Measurements from ENCODE around the gene S100P.

Gene S100P

GRCh38 chr4:6655924-6656323 lies 37.8 kb upstream of the S100P start:
- in situ Hi-C loops (cut with HindIII; ENCODE audit: low sequenced_read_pairs): no loop called here
- H3K4me3 ChIP-seq (ENCODE audit: low read depth, low read length): no peak overlapping the region
- TF ChIP-seq CTCF (IDR thresholded peaks at IDR 0.05; ENCODE audit: low read depth, low read length): no peak
- no peak for DNase-seq (ENCODE audit: low read depth, low spot score)

- TF ChIP-seq CTCF (IDR thresholded peaks at IDR 0.05; ENCODE audit: low read depth, low read length): no peak
- no peak for DNase-seq (ENCODE audit: low read depth, low spot score)
- in situ Hi-C loops (cut with HindIII; ENCODE audit: low sequenced_read_pairs): no loop called here
- H3K4me3 ChIP-seq (ENCODE audit: low read depth, low read length): no peak overlapping the region
These were observed 36.2 kb upstream of the S100P start for GRCh38 chr4:6657242-6658208.

- TF ChIP-seq CTCF (IDR thresholded peaks at IDR 0.05; ENCODE audit: low read depth, low read length): no peak
- in situ Hi-C loops (cut with HindIII; ENCODE audit: low sequenced_read_pairs): no loop called here
- H3K4me3 ChIP-seq (ENCODE audit: low read depth, low read length): no peak overlapping the region
- peak; percentile 15 for DNase-seq (ENCODE audit: low read depth, low spot score)
These were observed 35.5 kb upstream of the S100P start for GRCh38 chr4:6658209-6658595.

GRCh38 chr4:6658597-6659075 lies 35.0 kb upstream of the S100P start:
- in situ Hi-C loops (cut with HindIII; ENCODE audit: low sequenced_read_pairs): no loop called here
- DNase-seq (ENCODE audit: low read depth, low spot score): no peak
- no peak overlapping the region for H3K4me3 ChIP-seq (ENCODE audit: low read depth, low read length)
- TF ChIP-seq CTCF (IDR thresholded peaks at IDR 0.05; ENCODE audit: low read depth, low read length): no peak

- TF ChIP-seq CTCF (IDR thresholded peaks at IDR 0.05; ENCODE audit: low read depth, low read length): no peak
- in situ Hi-C loops (cut with HindIII; ENCODE audit: low sequenced_read_pairs): no loop called here
- H3K4me3 ChIP-seq (ENCODE audit: low read depth, low read length): no peak overlapping the region
- DNase-seq (ENCODE audit: low read depth, low spot score): no peak
These were observed 33.8 kb upstream of the S100P start for GRCh38 chr4:6659897-6660296.

GRCh38 chr4:6660430-6660829 lies 33.2 kb upstream of the S100P start:
- TF ChIP-seq CTCF (IDR thresholded peaks at IDR 0.05; ENCODE audit: low read depth, low read length): no peak
- no peak overlapping the region for H3K4me3 ChIP-seq (ENCODE audit: low read depth, low read length)
- DNase-seq (ENCODE audit: low read depth, low spot score): no peak
- in situ Hi-C loops (cut with HindIII; ENCODE audit: low sequenced_read_pairs): no loop called here

All from astrocyte of the spinal cord (primary cell).